GM18867 (cell line): ENCODE results near the gene COG6.

Experiments
- ATAC-seq: cut with Tn5 transposase; IDR thresholded peaks from one replicate; pipeline ENCODE4 v1.9.1; 2021; ENCODE audit warnings: mild to moderate bottlenecking, moderate library complexity; ENCODE audit not compliant: unreplicated experiment

COG6 gene

DNA sequence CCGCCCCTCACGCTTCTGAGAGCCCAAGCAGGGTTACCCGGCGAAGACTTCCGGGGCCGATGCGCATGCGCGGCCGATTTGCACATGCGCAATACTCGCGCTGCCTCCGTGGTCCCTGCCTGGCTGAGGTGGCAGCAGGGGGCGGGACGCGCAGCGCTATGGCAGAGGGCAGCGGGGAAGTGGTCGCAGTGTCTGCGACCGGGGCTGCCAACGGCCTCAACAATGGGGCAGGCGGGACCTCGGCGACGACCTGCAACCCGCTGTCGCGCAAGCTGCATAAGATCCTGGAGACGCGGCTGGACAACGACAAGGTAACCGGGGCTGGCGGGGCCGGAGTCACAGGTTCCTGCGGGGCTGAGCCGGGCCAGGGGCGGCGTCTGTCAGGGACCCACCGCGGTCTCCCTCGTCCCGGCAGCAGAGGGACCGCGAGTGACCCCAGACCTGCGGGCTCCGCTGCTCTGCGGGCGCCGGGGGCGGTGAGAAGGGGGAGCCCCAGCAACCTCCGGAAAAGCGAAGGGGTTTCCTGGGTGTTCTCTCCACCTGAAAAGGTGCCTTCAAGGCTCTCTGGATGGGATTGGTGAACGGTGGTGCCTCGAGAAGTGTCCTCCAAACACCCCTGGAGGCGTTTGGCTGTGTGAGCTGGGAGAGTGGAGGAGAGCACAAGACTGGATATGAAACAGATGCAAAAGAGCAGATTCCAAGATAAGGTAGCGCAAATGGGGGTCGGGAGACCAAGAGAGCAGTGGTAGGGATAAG, at the start of gene COG6:
Gene COG6 (plus strand): TSS at position 94 of the 756 bp plus-strand sequence. CDS start 65 bp downstream, at position 159.
- ATAC-seq = peak; percentile 95

DNA sequence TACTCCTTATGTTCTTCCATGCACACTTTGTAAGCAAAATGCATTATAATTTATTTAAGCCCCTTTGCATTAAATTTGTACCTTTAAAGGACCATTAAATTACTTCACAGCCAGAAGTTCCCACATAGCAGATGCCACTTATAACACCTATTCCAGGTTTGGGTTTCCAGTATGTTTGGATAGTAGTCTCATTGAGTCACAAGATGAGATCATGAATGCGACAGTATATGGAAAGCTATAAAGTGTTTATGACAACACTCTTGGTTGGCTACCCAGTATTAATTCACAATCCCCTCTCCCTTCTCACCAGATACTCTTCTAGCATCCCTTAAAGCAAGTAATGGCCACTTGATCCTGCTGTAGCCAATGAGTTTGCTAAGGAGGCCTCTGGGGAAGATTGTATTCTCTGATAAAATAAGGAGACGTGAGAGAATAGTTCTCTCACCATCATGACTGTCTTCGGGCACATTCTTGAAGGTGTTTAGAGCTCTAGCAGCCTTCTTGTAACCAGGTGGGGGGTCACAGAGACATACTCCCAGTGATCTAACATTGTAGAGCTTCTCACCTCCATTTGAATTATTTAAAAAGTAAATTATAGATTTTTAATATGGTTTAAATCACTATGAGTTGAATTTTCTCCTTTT, 49.7 kb upstream of the COG6 start:
- ATAC-seq = no peak

DNA sequence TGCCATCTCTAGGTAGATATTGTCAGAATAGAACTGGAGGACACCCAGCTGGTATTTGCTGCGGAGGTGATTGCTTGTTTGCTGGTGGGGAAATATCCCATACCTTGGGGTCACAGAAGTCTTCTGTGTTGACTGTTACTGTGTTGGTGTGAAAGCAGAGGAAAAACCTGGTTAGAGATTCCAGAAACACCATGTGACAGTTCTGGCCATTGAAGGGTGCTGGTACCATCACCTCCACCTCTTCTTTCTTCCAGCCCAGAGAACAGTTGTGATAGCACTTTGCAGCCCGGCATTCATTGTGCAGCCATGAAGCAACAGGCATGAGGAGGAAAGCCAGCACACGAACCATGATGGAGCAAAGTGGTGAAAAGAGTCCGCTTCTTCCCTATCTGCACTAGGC, 47.6 kb upstream of the COG6 start:
- ATAC-seq = no peak

DNA sequence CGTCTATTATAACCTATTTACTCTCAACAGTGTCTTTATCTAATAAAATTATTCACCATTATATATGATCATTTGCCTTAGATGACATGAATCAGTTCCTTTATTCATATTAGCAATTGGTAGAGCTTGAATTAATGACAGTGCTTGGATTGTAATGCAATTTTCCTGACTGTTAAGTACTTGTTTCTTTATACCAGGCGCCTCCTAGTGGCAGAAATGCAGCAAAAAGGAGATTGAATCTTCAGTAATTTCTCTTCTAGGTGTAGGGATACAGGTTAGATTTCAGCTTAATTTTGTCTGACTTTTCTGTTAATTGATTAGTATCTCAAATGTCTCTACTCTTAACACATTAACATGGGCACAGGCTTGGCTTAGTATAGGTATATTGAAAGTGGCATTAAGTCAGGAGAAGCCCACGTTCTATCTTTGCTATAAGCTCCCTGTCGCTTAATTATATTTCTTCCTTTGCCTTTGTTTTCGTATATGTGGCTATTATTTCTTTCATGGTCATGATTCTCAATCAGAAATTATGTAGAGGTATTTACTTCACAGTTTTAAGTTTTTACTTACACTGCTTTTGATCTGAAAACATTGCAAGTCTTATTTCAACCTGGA, 43.3 kb upstream of the COG6 start:
- ATAC-seq = no peak

DNA sequence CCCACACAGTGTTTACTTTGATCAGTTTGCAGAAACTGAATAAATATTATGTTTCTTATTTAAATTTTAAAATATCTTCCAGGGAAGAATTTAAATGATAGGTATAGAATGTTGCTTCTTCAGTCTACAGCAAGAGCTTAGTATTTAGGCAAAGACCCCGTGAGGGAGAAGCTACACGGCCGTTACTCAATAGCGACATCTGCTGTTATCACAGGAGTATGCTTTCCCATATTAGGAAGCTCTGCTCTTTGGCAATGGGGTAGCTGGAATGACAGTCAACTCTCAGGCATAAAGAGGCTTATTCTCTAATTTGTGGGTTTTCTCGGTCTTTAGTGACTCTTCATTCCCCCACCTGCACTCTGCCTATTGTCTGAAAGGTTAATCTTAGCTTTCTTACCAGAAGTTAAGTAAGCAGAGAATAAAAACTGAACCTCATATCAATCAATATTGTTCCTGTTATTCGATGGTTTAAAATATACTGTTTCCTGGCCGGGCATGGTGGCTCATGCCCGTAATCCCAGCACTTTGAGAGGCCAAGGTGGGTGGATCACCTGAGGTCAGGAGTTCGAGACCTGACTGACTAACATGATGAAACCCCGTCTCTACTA, 39.3 kb upstream of the COG6 start:
- peak; percentile 79 for ATAC-seq

DNA sequence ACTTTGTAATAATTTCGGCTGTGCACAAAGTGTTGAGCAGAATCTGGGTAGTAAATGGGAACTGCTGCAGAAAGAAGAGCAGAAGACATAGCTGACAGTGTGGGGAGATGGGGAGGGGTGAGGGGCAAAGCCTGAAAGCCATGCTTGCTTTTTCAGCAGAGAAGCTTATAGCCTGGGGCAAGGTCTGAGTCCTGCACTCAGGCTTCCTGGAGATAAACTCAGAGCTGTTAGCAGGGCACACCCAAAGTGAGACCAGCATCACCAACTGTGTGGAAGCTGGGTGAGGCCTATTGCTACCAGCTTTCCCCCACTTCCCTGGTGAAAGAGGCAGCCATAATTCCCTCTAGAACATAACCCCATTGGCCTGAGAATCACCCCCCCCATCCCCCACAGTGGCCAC, 36.9 kb upstream of the COG6 start:
- no peak for ATAC-seq

DNA sequence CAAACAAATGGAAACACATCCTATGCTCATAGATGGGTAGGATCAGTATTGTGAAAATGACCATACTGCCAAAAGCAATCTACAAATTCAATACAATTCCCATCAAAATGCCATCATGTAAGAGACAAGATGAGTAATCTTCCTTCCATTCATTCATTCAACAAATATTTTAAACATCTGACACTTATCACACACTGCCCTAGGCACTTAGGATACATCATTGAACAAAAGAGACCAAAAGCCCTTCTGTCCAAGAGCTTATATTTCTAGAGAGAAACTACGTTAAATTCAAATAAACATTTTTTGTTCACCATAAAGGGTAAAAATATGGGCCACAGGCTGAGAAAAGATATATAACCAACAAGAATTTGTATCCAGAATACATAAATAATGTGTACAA, 32.0 kb upstream of the COG6 start:
- ATAC-seq = no peak

DNA sequence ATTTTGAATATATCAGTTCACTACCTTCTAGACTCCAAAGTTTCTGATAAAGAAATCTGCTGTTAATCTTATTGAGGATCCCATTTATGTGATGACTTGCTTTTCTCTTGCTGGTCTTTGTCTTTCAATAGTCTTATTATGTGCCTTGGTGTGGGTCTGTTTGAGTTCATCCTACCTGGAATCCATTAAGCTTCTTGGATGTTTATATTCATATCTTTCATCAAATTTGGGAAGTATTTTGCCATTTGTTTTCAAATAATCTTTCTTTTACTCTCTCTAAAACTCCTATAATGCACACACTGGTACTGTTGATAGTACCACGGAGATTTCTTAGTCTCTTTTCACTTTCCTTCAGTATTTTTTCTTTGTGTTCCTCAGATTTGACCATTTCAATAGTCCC, 24.2 kb upstream of the COG6 start:
- ATAC-seq = no peak

DNA sequence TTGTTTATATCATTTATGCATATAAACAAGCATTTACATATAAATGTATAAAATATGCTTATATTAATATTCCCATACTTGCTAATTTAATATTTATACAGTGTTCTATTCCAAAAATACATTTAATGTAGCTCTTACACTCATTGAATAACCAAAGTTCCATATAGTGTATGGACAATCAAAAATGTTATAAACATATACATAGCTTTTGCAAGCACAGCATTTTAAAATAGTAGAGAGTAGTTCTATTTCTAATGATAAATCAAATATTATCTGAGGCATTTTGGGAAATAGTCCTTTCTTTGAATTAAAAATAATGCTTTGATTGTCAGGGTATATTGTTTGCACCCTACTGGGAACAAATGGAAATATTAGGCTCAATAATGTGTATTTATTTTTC, 22.5 kb upstream of the COG6 start:
- no peak for ATAC-seq

DNA sequence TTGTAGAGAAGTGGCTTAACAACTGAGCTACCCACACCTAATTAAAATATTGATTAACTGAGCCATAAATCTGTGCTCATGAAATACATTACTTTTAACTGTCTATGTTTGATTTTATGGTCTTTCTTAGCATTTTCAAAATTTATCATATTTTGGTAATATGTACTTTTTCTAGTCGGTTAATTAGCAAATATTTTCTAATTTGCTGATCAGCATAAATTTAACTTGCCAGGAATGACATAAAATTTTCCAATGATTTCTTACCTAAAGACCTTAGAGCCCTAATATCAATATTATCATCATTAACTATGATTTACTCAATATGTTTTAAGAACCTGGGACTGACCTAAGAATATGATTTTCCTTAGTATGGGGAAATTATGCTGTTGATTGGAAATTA, 19.9 kb upstream of the COG6 start:
- no peak for ATAC-seq

DNA sequence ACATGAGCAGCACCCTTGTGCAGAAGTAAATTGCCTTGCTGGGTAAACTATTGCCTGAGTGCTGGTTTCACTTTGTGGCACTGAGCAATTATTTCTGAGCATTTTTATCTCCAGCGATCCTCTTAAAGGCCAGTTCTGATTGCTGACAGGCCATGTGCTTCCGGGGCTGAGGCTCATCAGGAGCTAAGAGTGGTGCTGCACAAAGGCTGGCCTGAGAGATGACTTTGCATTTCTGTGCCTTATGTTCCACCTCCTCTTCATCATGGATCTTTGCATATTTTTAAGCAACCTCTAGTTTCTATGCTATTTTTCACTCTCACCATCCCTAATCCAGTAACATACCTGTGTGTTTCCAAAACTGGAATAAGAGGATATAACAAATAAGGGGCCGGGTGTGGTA, 17.6 kb upstream of the COG6 start:
- ATAC-seq = no peak

DNA sequence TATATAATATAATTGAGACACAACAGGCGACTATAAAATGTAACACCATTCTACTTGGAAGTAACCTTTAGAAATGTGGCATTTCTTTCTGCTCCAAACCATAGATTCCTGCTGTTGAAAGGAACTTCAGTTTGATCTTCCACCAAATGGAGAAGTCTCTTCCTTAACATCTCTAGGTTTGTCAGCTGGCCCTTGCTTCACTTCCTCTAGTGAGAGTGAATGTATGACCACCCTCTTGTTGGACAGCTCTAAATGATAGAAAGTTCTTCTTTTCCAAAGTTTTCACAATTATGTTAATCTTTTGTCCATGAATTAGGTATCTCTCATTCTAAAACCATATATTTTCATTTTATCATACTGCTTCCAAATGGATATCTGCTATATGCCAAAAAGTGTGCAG, 13.8 kb upstream of the COG6 start:
- ATAC-seq = no peak

DNA sequence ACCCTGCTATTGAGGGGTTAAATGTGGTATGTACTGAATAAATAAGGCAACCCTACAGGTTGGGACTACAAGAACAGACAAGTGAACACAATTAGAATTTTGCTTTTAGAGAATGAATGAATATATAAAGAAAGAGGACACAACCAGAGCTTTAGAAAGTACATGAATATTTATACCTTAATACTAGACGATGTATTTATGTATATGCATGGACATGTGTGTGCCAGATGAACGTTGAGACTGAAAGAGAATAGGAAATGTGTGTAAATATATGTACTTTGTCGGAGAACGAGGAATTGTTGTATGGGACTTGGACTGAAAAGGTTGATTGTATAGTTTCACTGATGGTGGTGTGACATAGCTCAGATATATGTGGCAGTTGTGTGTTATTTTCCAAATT, 9.3 kb upstream of the COG6 start:
- ATAC-seq = no peak

DNA sequence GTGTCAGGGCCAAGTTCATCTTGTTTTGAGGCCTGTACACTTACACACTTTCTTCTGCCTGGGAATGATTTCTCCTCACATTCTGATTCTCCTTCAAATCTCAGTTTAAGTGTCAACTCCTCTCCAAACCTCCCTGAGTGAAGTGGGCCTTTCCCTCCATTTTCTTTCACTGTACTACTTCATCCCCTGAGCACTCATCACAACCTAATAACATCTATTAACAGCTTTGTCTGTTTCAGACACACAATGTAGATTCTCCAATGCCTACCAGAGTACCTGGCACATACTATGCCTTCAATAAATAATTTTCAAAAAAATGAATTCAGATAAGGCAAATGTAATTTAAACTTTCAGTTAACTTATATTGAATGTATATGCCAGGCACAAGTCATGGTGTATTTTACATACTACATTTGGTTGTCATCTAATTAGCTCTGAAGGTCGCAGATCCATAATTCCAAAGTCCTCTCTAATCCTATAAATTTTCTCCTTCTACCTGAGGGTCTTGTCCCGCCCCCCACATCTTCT, 357 bp upstream of the COG6 start:
- peak; percentile 3 for ATAC-seq

DNA sequence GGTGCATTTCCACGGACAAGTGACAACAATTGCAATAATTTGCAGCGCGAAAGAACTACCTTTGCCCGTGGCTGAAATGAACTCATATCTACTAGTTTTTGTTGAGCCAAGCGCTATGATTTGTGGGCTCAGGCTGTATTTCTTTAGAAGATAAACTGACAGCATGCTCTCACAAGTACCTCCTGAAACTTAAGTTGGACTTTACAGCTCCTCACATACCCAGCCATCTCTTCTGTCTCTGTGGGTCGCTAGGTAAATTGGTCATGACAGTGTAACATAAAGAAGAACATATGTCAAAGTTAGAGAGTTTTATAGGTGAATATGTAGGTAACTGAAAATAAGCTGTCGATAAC, 839 bp downstream of the COG6 start:
- peak; percentile 9 for ATAC-seq

DNA sequence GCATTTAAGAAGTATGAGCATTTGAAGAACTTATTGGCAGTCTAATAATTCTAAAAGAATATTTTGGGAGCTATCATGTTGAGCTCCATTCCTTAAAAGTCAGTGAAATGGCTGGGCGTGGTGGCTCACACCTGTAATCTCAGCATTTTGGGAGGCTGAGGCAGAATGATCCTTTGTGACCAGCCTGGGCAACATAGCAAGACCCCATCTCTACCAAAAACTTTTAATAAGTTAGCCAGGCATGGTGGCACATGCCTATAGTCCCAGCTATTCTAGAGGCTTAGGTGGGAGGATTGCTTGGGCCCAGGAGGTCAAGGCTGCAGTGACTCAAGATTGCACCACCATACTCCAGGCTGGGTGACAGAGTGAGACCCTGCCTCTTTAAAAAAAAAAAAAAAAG, 8.0 kb downstream of the COG6 start:
- no peak for ATAC-seq

DNA sequence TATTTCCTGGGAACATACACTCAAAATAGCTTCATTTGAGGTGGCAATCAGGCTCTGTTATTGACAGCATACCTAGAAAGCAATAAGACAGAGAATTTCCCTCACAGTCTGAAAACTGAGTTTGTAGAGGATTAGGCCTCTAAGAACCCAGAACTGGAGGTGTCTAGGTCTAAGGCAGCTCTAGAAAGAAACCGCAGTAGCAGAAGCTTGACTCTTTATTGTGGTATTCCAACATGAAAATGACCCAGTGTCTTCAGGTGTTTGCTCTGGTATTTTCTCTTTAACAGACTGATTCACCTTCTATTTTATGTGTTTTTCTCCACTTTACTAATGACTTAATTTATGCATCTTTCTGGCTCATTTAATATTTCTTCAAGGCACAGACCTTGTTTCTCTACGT, 8.5 kb downstream of the COG6 start:
- ATAC-seq = no peak

DNA sequence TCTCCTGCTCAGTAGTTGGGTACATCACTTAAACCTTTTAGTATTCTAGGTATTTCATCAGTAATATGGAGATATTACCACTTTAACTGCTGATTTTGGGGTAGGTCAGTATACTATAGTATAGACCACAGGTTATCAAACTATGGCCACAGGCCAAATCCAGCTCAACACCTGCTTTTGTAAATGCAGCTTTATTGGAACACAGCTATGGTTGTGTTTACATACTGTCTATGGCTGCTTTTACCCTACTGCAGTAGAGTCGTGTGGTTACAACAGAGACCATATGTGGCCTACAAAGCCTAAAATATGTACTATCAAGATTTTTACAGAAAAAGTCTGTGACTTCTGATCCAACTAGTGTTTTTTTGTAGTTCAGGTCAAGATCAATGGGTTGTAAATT, 10.3 kb downstream of the COG6 start:
- no peak for ATAC-seq

DNA sequence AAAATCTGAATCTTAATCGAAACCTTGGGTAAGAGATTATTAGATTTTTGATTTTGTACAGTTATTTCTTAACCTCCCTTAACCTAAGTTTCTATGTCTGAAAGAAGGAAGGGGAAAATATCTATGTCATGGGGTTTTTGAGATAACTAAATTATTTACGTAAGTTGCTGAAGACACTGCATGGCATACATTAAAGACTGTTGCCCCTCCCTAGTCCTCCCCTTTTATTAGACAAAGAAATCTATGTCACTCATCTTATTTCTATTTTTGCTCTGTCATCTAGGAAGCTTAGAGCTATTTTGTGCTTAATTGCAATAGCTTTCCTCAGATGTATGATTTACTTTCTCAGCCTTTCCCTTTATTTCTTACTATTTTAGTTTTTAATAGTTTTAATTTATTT, 15.0 kb downstream of the COG6 start:
- ATAC-seq = no peak

DNA sequence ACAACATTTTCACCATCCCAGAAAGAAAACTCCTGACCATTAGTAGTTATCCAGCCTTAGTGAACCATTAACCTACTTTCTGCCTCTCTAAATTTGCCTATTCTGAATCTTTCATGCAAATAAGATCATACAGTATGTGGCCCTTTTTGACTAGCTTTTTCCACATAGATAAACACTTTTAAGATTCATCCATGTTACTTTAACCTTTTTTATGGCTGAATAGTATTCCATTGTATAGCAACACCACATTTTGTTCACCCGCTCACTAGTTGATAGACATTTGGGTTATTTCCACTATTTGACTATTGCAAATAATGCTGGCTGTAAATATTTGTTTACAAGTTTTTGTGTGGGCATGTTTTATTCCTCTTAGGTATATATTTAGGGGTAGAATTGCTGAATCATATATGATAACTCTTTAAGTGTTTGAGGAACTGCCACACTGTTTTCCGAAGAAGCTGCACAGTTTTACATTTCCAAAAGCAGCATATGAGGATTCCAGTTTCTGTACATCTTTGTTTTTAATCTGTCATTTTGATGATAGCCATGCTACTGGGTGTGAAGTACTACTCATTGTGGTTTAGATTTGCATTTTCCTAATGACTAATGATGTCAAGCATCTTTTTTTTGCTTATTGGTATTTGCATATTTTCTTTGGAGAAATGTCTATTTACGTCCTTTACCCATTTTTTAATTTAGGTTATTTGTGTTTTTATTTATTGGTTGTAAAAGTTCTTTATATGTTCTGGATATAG, 17.1 kb downstream of the COG6 start:
- ATAC-seq = no peak

DNA sequence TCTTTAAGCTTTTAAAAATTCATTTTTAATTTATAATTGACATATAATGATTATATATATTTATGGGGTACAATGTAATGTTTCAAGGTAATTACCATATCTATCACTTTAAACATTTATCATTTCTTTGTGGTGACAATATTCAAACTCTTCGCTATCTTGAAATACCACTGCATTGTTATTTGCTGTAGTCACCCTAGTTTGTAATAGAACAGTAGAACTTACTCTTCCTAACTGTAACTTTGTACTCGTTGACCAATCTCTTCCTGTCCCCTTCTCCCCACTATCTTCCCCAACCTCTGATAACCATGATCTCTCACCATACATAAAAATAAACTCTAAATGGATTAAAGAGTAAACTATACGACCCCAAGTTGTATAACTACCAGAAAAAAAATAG, 20.4 kb downstream of the COG6 start:
- ATAC-seq = no peak
